AG09309 (cell line): ENCODE data around the gene SERP1.

Experiments
- DNase-seq: peaks from one replicate; pipeline ENCODE4 v3.0.0-alpha.2; 2010; ENCODE audit warnings: low read depth
- H3K4me3 ChIP-seq: 2 replicates; pipeline ENCODE4 v1.5.1; 2011; ENCODE audit warnings: mild to moderate bottlenecking, low read depth, low read length, moderate library complexity; ENCODE audit not compliant: control insufficient read depth
- TF ChIP-seq, protein P1 (sequence below): IDR thresholded peaks from 2 replicates; pipeline ENCODE4 v1.5.1; 2011; ENCODE audit warnings: mild to moderate bottlenecking, low read depth, low read length, inconsistent platforms; ENCODE audit not compliant: insufficient read depth, control insufficient read depth; ENCODE audit errors: missing control alignments

The SERP1 gene

DNA sequence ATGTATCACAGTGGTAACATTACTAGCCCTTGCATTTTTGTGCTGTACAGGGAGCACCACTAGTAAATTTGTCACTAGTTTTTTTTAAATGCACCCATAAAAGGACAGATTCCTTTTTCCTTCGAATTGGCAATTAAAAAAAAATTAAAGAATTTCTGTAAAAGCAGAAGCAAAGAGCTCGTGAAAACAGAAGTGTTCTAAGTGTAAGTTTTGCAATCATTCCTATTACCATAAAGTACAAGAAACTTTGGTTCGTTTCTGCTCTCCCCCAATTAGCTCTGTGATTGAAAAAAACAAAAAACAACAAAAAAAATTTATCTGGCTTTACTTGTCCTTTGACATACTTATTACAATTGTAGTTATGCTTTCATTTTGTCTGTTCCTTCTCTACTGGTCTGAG is 5.3 kb downstream of the SERP1 start:
- TF ChIP-seq, protein P1, sequence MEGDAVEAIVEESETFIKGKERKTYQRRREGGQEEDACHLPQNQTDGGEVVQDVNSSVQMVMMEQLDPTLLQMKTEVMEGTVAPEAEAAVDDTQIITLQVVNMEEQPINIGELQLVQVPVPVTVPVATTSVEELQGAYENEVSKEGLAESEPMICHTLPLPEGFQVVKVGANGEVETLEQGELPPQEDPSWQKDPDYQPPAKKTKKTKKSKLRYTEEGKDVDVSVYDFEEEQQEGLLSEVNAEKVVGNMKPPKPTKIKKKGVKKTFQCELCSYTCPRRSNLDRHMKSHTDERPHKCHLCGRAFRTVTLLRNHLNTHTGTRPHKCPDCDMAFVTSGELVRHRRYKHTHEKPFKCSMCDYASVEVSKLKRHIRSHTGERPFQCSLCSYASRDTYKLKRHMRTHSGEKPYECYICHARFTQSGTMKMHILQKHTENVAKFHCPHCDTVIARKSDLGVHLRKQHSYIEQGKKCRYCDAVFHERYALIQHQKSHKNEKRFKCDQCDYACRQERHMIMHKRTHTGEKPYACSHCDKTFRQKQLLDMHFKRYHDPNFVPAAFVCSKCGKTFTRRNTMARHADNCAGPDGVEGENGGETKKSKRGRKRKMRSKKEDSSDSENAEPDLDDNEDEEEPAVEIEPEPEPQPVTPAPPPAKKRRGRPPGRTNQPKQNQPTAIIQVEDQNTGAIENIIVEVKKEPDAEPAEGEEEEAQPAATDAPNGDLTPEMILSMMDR: no peak
- H3K4me3 ChIP-seq: no peak overlapping the region
- DNase-seq: no peak

DNA sequence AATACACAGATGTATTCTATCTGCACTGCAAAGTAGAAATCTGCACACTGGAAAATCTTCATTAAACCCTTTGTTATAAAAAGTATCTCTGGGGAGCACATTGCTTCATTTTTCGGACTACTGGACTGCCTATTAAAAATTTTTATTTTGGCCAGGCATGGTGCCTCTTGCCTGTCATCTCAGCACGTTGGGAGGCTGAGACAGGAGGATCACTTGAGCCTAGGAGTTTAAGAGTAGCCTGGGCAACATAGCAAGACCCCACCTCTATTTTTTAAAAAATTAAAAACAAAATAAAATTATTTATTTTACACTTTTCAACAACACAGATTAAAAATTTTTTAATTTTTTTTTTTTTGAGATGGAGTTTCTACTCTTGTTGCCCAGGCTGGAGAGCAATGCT is 6.0 kb downstream of the SERP1 start:
- no peak overlapping the region for H3K4me3 ChIP-seq
- no peak for DNase-seq
- TF ChIP-seq, protein P1: no peak

DNA sequence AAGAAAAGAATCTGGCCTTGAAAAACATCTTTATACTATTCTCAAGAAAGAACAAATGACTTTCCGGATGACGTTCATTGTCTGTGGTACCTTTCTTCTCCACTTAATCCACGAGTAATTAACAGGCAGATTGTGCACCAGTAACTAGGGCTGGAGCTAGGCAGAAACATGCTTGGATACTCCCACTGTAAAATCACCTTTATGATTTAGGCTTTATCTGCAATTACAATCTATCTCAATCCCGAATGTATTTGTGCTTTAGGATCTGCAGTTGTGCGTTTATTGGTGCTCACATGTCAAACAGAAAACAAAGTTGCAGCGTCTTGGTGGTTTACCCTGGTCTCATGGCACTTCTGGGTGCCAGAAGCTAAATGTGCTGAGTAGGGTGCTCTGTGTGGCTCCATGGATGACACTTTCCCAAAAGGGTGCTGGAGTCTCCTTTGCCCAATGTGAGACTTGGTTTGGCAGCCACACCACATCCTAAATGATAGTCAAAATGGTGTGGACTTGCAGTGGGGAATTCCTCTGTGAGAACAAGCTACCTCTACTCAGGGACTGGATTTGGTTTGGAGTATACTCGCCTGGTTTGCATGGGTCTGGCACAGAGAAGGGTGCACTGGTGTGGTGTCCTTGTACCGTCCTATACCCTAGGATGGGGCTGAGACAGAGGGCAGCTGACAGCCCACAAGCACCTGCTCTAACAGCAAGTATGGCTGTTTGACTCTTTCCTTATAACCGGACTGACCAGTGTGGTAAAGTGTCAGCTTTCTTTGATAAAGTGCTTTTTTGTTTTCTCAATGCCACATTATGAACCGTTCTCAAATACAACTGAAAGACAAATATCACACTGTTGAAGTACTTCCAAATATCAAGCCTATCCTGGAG is 7.7 kb downstream of the SERP1 start:
- TF ChIP-seq, protein P1: no peak
- no peak overlapping the region for H3K4me3 ChIP-seq
- DNase-seq: no peak

DNA sequence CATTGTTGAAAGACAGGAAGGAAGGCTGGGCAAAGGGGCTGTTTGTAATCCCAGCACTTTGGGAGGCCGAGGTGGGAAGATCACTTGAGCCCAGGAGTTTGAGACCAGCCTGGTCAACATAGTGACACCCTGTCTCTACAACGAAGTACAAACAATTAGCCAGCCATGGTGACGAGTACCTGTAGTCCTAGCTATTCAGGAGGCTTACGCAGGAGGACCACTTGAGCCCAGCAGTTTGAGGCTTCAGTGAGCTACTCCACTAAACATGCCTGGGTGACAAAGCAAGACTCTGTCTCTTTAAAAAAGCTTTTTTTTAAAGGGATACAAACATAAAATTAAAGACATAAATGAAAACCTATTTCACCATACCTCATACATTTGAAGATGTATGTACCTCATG is 11.1 kb downstream of the SERP1 start:
- DNase-seq: no peak
- H3K4me3 ChIP-seq: no peak overlapping the region
- TF ChIP-seq, protein P1: no peak

DNA sequence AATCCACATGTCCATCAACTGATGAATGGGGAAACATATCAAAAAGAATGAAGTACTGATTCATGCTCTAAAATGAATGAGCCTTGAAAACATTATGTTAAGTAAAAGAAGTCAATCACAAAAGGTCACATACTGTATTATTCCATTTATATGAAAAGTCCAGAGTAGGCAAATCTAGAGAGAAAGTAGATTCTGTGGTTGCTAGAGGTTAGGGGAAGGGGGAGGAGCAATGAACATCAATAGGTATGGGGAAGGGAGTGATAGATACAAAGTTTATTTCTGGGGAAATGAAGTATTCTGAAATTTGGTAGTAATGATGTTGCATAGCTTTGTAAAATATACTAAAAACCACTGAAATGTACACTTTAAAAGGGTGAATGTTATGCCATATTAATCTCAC is 14.5 kb downstream of the SERP1 start:
- no peak for DNase-seq
- TF ChIP-seq, protein P1: no peak
- H3K4me3 ChIP-seq: no peak overlapping the region

DNA sequence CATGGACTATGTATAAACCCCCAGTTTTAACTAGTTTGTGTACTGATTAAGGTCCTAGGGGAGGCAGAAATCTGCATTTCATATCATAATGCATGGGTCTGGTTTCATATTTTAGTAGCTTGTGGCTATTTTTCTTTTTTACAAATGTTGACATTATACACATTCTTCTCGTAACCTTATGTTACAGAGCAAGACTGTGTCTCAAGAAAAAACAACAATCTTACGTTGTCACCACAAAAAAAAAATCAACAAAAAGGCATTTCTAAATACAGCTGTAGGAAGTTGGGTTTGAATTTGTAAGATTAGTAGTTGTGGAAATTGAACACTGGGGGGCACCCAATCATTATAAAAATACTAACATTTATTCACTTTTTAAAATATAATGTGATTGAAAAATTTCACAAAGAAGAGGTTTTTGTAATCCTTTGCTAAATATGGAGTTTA is 17.9 kb downstream of the SERP1 start:
- H3K4me3 ChIP-seq: no peak overlapping the region

More for the DNA sequence above, 17.9 kb downstream of the SERP1 start:
- DNase-seq: no peak
- TF ChIP-seq, protein P1: peak; percentile 28
